Peyer's patch (tissue), 4 donors: ENCODE measurements around the gene YARS1. TPM values are rescaled to one million over a fixed set of nuclear protein-coding genes. Genes with fewer than 3 reads are reported as not detected.

Experiments
- DNase-seq, 3 donors: peaks; one replicate each; pipeline ENCODE4 v3.0.0-alpha.2; 2017 to 2019
- H3K27ac ChIP-seq, 4 donors: fragments of 200-600 bp; sonication (generic); one replicate each; pipeline ENCODE4 v1.5.1; 2016 to 2019
- H3K27me3 ChIP-seq, 2 donors: fragments of 200-600 bp; sonication (generic); one replicate each; pipeline ENCODE4 v1.5.1; 2019
- H3K36me3 ChIP-seq, 3 donors: fragments of 200-600 bp; sonication (generic); one replicate each; pipeline ENCODE4 v1.5.1; 2016 to 2019
- H3K4me1 ChIP-seq, 4 donors: fragments of 200-600 bp; sonication (generic); one replicate each; pipeline ENCODE4 v1.5.1; 2016 to 2019
- H3K4me3 ChIP-seq, 4 donors: fragments of 200-600 bp; sonication (generic); 1 replicate in 3 of 4; 2 replicates in 1 of 4; pipeline ENCODE4 v1.5.1; 2016 to 2019; ENCODE audit warnings: mild to moderate bottlenecking in 1 of 4
- H3K9me3 ChIP-seq, 4 donors: fragments of 200-600 bp; sonication (generic); one replicate each; pipeline ENCODE4 v1.5.1; 2016 to 2019; ENCODE audit warnings: mild to moderate bottlenecking in 1 of 4
- POLR2A ChIP-seq, 2 donors: fragments of 450-650 bp; IDR thresholded peaks; one replicate each; pipeline ENCODE4 v1.5.1; 2017; ENCODE audit warnings: antibody characterized with exemption in 2 of 2, mild to moderate bottlenecking in 2 of 2, moderate library complexity in 2 of 2
- total RNA-seq, 4 donors: library from RNA; depleted of rRNA; stranded (reverse); fragments of >200 nt; gene quantifications; one replicate each; pipeline ENCODE4 v1.1.0, GENCODE V29; 2016
- TF ChIP-seq, protein P1 (sequence below), 6 experiments: fragments of 450-650 bp in 4 of 6; fragments of 200-600 bp in 2 of 6; sonication (generic) in 1 of 6; IDR thresholded peaks; one replicate each; pipeline ENCODE4 v1.5.1; 2017 to 2019; ENCODE audit warnings: antibody characterized with exemption in 6 of 6, mild to moderate bottlenecking in 3 of 6, moderate library complexity in 1 of 6

YARS1 gene
- total RNA-seq, 4 donors from 2014 or later: 29.6 to 93.3 (median 50.4) TPM

DNA sequence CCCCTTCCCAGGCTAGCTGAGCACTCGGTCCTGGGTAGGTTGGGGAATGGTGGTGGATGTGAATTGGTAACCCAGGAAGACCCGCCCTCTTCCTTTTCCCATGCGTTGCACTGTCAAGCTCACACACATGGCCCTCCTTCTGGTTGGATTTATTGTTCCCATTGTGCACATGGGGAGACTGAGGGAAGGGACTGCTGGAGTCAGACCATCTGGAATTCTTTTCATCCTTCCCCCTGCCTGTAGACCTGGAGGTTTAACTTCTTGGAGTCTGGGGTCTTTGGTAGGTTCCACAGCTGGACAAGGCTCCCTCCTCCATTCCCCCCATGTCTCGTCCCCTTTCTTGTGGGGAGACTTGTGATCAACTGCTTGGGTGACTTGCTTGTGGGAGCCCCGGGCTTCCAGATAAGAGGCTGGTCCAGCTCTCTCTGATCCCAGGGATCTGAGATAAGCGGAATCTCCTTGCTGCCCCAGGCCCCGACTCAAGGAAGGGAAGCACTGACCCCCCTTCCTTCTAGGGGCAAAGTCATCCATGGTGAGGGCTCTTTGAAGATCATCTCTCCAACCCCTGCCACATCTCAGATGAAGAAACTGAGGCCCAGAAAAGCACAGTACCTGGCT is 58.9 kb downstream of the YARS1 start:
- TF ChIP-seq, protein P1, sequence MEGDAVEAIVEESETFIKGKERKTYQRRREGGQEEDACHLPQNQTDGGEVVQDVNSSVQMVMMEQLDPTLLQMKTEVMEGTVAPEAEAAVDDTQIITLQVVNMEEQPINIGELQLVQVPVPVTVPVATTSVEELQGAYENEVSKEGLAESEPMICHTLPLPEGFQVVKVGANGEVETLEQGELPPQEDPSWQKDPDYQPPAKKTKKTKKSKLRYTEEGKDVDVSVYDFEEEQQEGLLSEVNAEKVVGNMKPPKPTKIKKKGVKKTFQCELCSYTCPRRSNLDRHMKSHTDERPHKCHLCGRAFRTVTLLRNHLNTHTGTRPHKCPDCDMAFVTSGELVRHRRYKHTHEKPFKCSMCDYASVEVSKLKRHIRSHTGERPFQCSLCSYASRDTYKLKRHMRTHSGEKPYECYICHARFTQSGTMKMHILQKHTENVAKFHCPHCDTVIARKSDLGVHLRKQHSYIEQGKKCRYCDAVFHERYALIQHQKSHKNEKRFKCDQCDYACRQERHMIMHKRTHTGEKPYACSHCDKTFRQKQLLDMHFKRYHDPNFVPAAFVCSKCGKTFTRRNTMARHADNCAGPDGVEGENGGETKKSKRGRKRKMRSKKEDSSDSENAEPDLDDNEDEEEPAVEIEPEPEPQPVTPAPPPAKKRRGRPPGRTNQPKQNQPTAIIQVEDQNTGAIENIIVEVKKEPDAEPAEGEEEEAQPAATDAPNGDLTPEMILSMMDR (IDR thresholded peaks at IDR 0.05): no peak
- TF ChIP-seq POLR2A (IDR thresholded peaks at IDR 0.05): no peak
- Histone ChIP-seq H3K9me3 (no peaks in the 10 kb centered on the region), H3K4me3 (no peak overlapping the region), H3K27me3 (no peaks in the 10 kb centered on the region), H3K4me1 (peaks cover 0 to 72% (median 10%) of the 10 kb centered on the region in 4 donors), H3K36me3 (no peaks in the 10 kb centered on the region), H3K27ac (peak overlapping the region in 3 of 4 donors; percentile 89 to 98 (median 92))
- no peak for DNase-seq

DNA sequence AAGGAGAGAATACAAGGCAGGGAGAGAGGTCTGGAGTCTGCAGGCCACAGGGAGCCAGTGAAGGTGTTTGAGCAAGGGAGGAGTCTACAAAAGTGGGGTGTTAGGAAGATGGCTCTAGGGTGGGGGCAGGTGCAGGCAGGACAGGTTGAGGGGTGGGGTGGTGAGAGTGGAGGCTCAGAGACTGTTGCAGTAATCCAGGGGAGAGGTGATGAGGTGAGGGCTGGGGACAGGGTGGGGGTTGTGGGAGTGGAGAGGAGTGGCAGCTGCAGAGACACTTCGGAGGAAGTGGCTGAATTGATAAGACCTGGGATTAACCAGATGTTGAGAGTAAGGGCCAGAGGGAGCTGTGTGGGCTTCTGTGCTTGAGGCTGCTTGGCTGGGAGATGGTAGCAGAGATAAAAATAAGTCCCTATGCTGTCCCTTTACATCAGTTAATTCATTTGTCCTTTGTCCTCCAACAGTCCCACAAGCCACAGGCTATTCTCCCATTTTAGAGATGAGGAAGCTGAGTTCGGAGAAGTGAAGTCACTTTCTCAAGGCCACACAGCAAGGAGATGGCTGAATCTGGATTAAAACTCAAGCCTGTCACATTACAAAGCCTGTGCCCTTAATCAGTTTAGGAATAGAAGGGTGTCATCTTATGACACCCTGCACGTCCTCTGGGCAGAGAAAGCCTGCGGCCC is 59.8 kb downstream of the YARS1 start:
- TF ChIP-seq, protein P1 (IDR thresholded peaks at IDR 0.05): no peak
- peak in 1 of 2 donors; percentile 26 for TF ChIP-seq POLR2A (IDR thresholded peaks at IDR 0.05)
- H3K36me3 ChIP-seq: no peaks in the 10 kb centered on the region
- H3K9me3 ChIP-seq: no peaks in the 10 kb centered on the region
- DNase-seq: peak in 1 of 3 donors; percentile 61
- no peaks in the 10 kb centered on the region for H3K27me3 ChIP-seq
- peak overlapping the region in 3 of 4 donors; percentile 89 to 98 (median 92) for H3K27ac ChIP-seq
- H3K4me3 ChIP-seq: no peak overlapping the region
- peaks cover 0 to 72% (median 13%) of the 10 kb centered on the region in 4 donors for H3K4me1 ChIP-seq

DNA sequence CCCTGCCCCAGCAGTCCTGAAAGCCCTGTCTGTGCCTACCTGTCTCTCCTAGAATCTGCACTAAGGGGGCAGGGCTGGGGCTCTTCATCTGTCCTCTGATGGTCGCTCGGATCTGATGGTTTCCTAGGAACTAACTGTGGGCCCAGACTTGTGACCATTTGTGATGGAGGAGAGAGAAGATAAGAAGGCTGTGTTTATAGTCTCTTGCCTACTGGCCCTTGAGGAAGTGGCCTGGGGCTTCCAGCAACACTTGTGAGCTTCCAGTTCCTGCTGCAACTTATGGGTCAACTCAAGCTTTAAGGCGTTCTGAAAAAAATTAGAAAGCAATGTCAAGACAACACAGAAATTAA is 61.4 kb downstream of the YARS1 start:
- peaks cover 0 to 56% (median 13%) of the 10 kb centered on the region in 4 donors for H3K4me1 ChIP-seq

DNA sequence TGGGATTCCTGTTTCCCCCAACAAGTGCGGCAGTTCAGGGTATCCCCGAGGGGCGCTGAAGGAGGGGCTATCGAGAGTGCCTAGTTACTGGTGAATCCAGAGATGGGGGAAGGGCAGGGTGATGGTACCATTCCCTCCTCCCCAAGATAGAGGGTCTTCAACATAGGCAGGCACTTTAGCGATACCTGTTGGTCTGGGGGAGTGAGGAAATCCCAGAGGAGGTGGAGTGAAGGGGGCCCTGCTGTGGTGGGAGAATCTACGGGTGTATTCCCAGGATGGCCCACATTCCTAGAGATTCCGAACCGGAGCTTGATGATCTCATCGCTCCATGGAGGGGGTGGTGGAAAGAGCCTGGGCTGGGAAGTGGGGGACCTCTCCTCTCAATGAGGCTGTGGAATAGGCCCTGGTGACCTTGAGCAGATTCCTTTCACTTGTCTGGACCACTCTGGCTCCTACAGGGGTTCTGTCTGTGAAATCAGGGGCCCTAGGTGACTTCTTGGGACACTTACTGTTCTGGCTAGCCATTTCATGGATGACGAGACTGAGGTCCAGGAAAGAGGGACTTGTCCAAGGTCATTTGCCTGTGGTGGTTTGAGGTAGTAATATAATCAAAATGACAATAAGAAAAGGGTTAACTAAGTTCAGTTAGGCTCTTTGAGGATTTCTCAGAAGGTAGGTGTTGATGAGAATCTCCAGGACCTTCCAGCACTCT is 61.9 kb downstream of the YARS1 start:
- Histone ChIP-seq H3K36me3 (no peaks in the 10 kb centered on the region), H3K9me3 (no peaks in the 10 kb centered on the region), H3K4me3 (peak overlapping the region in 3 of 4 donors; percentile 46 to 77 (median 58)), H3K27ac (peak overlapping the region in 3 of 4 donors; percentile 27 to 82 (median 54)), H3K4me1 (peaks cover 0 to 54% (median 13%) of the 10 kb centered on the region in 4 donors), H3K27me3 (no peaks in the 10 kb centered on the region)
- TF ChIP-seq POLR2A (IDR thresholded peaks at IDR 0.05): no peak
- TF ChIP-seq, protein P1 (IDR thresholded peaks at IDR 0.05): no peak
- no peak for DNase-seq

More for the DNA sequence above, 61.4 kb downstream of the YARS1 start:
- no peaks in the 10 kb centered on the region for H3K27me3 ChIP-seq
- no peak for DNase-seq
- H3K4me3 ChIP-seq: no peak overlapping the region
- TF ChIP-seq, protein P1 (IDR thresholded peaks at IDR 0.05): no peak
- no peak for TF ChIP-seq POLR2A (IDR thresholded peaks at IDR 0.05)
- peak overlapping the region in 3 of 4 donors; percentile 27 to 82 (median 54) for H3K27ac ChIP-seq
- no peaks in the 10 kb centered on the region for H3K36me3 ChIP-seq
- no peaks in the 10 kb centered on the region for H3K9me3 ChIP-seq

DNA sequence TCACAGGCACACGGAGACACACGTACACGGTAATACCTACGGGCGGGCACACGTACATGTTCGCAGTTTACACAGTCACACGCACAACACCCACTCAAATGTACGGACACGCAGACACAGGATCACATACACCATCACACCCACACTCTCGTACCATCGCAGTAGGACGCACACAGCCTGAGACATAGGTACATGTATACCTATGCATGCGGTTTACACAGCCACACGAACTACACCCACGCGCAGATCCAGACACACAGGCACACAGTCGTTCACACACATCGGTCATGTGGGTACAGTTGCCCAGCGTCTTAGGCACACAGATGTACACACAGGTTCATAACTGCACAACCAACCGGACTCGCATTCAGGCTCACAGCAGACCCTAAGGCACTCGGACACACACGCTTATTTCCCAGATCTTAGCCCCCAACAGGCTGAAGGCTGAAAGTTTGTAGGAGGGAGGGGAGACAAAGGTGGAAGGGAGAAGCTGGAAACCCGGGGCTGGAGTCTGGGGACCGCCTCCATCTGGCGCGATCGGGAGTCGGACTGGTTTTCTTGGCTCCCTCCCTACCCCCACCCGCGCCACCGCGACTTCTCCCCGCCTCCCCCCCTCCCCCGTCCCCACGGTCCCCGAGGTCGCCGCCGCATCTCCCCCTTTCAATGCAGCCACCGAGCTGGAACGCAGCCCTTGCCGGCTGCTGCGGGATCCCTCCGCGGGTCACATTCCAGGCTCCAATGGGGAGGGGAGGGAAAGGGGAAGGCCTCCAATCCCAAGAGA is 62.7 kb downstream of the YARS1 start:
- H3K27me3 ChIP-seq: no peaks in the 10 kb centered on the region
- H3K27ac ChIP-seq: peak overlapping the region; percentile 35 to 82 (median 45)
- TF ChIP-seq, protein P1 (IDR thresholded peaks at IDR 0.05): no peak
- TF ChIP-seq POLR2A (IDR thresholded peaks at IDR 0.05): no peak
- DNase-seq: peak in 1 of 3 donors; percentile 57
- H3K36me3 ChIP-seq: no peaks in the 10 kb centered on the region
- H3K9me3 ChIP-seq: no peaks in the 10 kb centered on the region
- peak overlapping the region; percentile 46 to 82 (median 68) for H3K4me3 ChIP-seq
- peaks cover 0 to 54% (median 13%) of the 10 kb centered on the region in 4 donors for H3K4me1 ChIP-seq
